Activated CD8-positive, alpha-beta memory T cell treated with anti-CD3 and anti-CD28 coated beads, Interleukin-2, amount 50 U/mL, for 1 hour (primary cell): ENCODE measurements around the gene CDC5L.
"Not testable (repeated sequence)": the region's sequence is repeated elsewhere in the genome, so short reads cannot be mapped to it uniquely, and the experiment has no call there.

Experiments
- DNase-seq: peaks from one replicate; pipeline ENCODE4 v3.0.0-alpha.2; 2020; ENCODE audit errors: extremely low read depth

The CDC5L gene

DNA sequence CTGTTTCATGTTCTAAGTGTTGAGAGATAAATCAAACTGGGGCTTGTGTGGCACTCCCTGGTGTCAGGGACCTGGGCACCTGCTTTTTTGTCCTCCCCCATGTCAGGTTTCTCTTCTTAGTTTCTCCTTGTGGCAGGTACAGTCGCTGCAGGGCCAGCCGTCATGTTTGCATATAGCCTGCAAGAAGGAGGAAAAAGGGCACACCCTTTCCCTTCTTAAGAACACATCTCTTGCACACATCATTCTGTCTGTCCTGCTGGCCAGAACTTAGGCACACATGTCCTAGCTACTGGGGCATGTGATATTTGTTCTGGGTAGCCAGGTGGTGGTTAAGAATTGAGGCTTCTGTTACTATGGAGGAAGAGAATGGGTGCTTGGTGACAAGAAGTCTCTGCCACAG lies 27.9 kb downstream of the CDC5L start:
- DNase-seq, result no peak

- no peak for DNase-seq
Observed at GRCh38 chr6:44415873-44416502, 28.5 kb downstream of the CDC5L start.

DNA sequence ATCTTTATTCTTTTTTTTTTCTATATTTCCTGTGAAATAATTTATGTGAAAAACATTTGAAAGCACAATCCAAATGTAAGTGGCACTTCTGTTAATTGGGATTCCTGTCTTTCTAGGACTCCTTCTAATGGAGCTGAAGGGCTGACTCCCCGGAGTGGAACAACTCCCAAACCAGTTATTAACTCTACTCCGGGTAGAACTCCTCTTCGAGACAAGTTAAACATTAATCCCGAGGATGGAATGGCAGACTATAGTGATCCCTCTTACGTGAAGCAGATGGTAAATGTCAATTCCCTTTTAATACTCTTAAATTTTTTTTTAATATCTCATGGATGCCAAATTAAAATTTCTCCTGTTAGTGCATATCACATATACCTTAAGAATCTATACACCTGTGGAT lies 35.0 kb downstream of the CDC5L start:
- no peak for DNase-seq

GRCh38 chr6:44423306-44423705 lies 35.8 kb downstream of the CDC5L start:
- DNase-seq, result no peak

DNA sequence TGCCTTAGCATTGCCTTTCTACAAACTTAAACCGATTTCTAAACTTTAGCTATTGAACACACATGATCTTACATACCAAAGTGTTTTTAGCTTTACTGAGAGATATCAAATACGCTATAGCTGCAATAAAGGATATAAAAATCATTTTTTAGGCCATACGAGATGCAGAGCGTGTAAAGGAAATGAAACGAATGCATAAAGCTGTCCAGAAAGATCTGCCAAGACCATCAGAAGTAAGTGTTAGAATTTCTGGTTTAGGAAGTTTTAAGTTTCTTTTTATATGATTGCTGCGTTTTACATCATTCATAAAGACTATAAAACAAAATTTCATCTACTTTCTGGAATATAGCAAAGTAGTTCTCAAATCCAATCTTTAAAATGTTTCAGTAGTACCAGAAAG lies 38.4 kb downstream of the CDC5L start:
- no peak for DNase-seq

DNA sequence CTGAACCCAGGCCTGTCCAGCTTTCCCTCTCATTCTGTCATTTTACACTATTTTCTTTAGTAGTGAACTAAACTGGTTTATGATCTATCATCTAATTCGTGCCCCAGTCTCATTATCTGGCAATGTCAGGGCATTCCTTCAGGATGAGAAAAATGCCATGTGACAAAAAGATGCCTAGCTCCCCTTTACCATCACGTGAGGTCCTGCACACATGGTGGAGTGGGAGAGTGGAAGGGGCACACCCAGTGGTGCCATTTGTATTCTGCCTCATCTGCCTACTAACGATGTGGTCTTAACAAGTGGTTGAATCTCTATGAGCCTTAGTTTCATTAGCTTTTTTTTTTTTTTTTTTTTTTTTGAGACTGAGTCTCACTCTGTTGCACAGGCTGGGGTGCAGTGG lies 41.2 kb downstream of the CDC5L start:
- no peak for DNase-seq

DNA sequence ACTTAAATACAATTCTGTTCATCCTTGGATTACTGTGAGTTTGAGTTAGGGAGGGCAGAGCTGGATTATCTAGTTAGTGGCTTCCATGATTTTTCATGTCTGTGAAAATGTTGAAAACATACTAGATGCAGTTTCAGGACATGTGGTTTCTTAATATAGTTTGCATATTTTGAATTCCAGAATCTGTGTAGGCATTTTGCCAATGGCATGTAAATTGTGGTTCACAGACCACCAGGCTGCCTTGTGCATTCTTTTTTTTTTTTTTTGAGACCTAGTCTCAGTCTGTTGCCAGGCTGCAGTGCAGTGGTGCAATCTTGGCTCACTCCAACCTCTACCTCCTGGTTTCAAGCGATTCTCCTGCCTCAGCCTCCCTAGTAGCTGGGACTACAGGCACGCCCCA lies 42.8 kb downstream of the CDC5L start:
- no peak for DNase-seq

DNA sequence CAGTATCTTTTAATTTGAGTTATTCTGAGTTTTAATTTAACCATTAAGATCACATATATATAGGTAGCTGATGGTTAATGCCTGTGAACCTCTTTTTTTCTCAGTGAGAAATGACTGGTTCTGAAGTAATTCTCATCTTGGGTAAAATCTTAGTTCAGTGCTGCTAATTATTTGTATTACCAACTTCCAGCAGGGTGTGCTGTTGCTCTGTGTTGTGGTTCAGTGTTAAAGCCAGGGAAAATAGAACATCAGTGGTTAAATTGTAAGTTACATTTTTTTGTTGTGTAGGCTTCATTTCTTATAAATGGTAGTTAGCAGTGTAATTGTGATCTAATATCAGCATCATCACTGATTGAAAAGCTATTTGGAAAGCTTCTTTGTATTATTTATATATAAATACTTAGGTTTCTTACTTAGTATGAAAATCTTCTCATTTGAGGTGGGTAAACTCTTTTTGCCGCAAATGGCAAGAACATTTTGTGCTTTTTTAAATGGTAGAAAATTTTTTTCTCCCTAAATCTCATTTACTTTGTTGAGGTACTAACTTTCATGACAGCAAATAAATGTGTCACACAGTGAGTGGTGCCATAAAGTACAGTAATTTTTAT lies 43.7 kb downstream of the CDC5L start:
- no peak for DNase-seq

DNA sequence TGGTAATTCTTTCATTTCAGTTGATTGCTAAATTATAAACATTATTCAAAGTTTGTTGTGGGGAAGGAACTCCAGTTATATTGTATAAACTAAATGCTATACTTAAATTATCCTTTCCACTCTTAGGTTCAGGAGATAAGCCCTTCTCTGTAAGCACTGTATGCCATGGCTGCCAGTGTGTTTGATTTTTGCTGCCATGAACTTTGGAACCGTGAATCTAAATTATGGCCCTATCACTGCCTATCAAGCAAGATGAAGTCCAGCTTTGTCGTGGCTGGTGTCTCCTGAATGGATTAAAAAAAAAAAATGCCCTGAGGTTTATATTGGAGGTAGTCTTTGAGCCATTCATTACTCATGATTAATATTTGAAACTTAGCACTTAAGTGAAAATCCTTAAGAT lies 44.7 kb downstream of the CDC5L start:
- DNase-seq, result no peak

GRCh38 chr6:44432726-44433125 lies 45.2 kb downstream of the CDC5L start:
- no peak for DNase-seq

- DNase-seq, result no peak
Observed at GRCh38 chr6:44435500-44435899, 48.0 kb downstream of the CDC5L start.

- DNase-seq, result no peak
Observed at GRCh38 chr6:44438827-44439226, 51.3 kb downstream of the CDC5L start.

DNA sequence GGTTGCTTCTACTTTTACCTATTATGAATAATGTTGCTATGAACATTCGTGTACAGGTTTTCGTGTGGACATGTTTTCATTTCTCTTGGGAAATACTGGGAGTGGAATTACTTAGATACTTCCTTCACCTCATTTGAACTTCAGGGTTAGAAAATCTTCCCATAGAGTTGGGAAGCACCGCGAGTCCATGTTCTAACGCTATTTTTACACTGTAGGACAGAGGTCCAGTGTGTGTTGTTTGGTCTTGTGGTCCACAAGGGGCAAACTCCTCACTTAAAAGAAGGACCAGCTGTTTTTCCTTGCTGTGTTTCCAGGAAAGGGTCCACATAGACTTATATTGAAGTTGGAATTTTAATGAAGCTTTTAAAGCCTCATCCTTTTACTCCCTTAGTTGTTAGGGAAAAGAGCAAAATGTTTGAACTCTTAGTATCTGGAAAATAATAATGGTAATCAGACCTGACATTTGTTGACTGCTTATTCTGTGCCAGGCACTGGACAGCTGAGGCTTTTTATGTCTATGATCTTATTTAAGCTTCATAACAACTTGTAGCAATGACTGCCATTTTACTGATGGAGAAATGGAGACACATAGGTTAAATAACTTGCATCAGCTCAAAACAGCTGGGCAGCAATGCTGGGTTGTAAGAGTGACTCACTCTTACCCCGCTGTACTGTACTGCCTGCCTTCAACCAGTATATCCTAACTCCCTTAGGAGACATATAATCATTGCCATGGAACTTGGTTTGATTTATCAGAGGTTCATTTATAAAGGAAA lies 52.0 kb downstream of the CDC5L start:
- DNase-seq, result no peak

GRCh38 chr6:44441091-44441855 lies 53.8 kb downstream of the CDC5L start:
- DNase-seq, result no peak

DNA sequence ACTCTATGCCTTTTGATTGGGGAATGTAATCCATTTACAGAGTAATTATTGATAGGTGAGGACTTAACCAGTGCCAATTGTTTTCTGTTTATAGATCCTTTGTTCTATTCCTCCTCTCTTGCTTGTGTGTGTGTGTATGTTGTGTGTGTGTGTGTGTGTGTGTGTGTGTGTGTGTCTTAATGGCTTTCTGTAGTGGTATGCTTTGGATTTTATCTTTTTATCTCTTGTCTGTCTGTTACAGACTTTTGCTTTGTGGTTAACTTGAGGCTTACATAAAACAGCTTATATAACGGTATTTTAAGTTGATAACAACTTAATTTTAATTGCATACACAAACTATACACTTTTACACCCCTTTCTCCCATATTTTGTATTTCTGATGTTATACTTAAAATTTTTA lies 54.7 kb downstream of the CDC5L start:
- DNase-seq, result no peak

DNA sequence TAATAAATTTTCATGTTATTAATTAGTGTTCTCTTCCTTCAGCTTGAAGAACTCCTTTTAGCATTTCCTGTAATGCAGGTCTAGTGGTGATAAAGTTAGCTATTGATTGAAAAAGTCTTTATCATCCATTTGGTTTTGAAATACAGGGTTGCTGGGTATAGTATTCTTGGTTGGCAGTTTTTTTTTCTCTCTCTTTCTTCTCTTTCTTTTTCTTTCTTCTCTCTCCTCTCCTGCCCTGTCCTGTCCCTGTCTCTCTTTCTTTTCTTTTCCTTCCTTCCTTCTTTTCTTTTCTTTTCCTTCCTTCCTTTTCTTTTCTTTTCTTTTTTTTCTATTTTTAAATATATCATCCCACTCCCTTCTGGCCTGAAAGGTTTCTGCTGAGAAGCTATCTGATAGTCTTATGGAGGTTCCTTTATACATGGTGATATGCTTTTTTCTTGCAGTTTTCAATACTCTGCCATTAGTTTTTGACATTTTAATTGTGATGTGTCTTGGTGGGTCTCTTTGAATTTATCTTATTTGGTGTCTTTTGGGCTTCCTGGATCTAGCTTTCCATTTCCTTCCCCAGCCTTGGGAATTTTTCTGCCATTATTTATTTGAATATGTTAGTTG lies 55.4 kb downstream of the CDC5L start:
- no peak for DNase-seq

- no peak for DNase-seq
Observed at GRCh38 chr6:44444853-44445252, 57.3 kb downstream of the CDC5L start.

DNA sequence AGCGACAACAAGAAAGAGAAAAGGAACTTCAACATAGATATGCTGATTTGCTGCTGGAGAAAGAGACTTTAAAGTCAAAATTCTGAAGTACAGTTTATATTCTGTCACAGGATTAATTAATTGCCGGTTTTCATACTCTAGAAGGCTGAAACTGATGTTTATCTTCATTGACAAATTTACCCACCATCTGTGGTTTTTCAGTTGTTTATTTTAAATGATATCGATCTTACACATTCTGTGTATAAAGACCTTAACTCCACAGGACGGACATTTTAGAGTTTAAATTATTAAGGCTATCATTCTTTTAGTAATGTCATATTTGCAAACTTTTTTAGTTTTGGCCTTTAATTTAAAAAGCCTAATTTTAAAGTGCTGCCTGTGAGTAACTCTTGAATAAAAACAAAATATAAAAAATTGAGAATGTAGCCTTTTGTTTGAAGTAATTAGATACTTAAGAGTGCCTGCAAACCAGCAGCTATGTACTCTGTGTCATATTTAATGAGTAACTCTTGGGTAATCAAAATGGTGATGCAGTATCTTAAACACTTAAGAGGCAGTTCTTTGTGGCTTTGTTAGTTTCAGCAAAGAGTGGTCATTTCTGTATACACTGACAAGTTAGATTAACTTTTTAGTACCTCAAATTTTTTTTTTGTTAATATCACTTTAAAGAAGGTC lies 59.3 kb downstream of the CDC5L start:
- no peak for DNase-seq

DNA sequence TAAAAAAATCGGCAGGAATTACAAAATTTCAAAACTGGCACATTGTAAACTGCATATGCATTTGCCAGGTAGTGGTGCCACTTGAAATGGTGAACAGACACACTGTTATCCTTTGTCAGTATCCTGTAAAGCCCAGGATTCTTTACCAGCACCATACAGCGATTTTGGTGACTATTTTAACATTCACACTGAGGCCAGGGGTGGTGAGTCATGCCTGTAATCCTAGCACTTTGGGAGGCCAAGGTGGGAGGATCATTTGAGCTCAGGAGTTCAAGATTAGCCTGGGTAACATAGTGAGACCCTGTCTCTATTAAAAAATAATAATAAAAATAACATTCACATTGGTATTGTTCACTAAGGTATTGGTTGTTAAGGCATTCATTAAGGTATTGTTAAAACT lies 61.7 kb downstream of the CDC5L start:
- DNase-seq, result not testable (repeated sequence)

DNA sequence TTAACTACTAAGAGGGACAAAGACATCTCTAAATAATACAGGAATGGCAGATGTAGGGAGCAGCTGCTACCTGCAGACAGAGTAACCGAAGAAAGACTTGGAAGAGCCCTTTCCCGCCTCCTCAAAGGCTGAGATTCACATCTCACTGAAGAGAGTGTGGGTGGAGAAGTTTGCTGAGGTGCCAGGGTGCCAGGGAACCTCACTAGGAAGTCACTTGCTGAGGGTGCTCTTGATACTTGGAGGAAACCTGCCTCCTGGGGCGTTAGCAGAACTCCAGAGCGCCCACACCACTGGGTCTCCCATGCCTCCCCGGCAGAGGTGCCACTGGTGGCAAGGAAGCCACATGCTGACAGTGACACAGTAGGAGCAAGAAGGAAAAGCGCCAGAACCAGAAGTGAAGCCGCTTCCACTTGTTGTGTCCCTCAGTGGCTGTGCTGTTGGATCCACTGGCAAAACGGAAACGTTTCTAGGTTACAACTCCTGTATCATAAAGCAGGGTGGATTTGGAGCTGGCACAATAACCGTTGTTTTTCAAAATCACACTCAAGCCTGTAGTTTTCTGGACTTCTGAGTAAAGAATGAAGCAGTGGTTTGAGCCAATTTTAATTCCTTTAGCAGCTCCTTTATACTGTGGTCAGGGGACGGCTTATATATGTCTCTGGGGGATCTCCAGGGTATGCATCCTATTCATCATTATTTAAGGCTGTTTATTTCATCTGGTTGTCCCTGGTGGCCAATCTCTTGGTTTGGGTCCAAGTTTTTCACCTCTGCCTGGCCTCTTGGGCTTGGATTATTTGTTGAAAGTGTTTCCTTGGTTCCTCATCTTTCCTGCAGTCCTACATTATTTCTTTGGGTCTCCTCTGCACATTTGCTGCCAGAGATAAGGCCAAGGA lies 64.5 kb downstream of the CDC5L start:
- no peak for DNase-seq
